GM21390 (cell line): ENCODE results near the gene TMC4.
A peak's percentile ranks its signal among the peaks of the same experiment; 100 is the strongest.

ENCODE experiments used
- ATAC-seq: cut with Tn5 transposase; IDR thresholded peaks from one replicate; pipeline ENCODE4 v1.9.1; 2021; ENCODE audit not compliant: unreplicated experiment

Gene TMC4

DNA sequence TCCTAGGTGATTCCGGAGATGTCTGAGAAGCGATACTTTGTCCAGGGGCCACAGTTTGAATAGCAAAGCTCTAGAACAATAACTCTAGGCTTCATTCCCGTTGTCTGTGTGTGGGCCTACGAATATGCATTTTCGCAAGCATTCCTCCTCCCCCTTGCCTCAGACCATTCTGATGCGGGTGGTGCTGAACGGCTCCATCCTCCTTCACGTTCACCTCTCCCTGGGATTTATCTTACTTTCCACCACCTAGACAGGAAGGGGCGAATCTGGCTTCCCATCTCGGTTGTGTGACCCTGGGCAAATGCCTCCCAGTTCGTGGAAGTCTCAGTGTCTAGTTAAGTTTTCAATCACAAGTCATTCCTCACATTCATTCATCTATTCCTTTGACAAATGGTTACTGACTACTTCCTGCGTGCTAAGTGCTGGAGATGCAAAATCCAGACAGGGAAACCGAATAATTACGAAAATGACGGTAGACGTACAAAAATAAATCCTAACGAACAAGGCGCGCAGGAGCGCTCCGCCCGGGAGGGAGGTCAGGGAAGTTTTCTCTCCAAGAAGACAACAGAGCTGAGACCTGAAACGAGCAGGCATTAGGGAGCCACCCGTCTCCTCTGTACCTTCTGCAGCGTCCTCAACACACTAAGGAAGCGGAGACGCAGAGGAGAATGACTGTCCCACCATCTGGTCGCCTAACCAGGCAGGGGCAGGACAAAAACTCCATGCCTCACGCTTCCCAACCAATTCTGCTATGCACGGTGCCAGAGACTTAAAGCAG, 36.7 kb downstream of the TMC4 start:
- peak; percentile 0 for ATAC-seq

DNA sequence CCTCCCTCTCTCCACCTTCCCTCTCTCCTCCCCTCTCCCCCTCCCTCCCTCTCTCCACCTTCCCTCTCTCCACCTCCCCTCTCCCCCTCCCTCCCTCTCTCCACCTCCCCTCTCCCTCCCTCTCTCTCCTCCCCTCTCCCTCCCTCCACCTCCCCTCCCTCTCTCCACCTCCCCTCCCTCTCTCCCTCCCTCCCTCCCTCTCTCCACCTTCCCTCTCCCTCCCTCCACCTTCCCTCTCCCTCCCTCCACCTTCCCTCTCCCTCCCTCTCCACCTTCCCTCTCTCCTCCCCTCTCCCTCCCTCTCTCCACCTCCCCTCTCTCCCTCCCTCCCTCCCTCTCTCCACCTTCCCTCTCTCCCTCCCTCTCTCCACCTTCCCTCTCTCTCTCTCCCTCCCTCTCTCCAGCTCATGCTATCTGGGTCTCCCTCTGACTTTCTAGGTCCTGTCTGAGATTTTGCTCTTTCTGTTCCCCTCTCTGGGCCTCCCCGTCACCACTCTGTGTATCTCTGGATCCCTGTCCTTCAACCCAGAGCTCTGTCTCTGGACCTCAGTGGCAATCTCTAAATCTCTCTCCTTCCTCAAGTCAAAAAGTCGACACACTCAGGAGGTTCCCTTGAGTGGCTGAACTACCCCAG, 38.9 kb downstream of the TMC4 start:
- no peak for ATAC-seq

DNA sequence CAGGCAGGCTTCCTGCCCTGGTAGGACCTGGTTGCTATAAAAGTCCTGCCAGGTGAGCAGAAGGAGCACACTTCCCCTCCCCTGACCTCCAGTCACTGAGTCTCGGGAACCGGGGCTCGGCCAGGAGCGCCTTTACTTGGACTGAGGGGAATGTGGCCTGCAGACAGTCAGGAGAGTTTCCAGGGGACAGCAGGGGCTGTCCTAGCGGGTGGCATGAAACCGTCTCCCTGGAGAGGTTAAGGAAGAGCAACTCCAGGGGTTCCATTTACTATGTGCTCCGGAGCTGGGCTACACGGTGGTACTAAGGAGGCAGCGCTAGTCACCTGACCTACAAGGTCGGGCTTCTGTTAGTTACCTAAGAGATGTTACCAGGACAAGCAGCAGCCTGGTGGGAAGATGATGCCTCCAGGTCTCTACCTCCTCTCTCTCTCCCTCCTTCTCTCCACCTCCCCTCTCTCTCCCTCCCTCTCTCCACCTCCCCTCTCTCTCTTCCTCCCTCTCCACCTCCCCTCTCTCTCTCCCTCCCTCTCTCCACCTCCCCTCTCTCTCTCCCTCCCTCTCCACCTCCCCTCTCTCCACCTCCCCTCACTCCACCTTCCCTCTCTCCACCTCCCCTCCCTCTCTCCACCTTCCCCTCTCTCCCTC, 39.5 kb downstream of the TMC4 start:
- no peak for ATAC-seq

DNA sequence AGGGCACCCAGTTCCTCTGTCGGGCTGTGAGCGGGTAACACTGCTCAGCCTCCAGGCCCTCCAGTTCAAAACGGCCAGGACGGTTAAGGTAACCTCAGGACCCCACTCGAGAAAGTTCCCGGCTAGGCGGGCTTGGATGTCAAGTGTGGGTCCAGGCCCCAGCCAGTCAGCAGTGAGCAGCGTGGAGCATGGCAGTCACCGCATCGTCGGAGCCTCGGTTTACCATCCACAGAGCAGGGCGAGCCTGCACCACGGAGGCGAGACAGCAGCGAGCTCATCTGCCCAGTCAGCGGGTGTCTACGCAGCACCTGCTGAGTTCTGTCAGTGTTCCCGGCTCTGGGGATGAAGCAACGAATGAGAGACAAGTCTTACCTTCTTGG, 43.4 kb downstream of the TMC4 start:
- no peak for ATAC-seq

DNA sequence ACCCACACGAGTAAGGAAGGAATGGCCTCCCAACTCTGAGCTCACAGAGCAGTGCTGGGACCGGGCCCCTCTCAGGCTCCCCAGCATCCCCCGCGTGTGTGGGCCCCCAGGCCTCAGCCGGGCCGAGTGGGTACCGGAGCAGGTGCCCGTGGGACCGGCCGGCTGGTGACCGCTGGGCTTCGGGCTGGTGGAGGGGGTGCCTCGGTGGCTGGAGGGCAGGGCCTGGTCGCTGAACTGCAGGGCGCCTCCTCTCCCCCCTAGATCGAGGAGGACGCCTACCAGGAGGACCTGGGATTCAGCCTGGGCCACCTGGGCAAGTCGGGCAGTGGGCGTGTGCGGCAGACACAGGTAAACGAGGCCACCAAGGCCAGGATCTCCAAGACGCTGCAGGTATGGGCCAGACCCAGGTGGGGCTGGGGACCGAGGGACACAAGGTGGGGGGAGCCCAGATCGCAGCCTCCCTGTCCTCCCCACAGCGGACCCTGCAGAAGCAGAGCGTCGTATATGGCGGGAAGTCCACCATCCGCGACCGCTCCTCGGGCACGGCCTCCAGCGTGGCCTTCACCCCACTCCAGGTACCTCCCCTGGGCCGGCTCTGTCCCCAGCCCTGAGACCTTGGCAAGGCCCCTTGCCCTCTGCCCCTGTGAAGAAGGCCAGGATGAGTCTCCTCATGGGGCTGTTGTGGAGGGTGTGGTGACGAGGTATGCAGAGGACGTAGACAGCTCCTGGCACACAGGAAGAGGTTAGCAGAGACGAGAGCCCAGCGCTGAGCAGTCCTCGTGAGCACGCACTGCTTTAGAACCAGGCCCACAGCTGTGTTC, 44.0 kb downstream of the TMC4 start:
- ATAC-seq: no peak

DNA sequence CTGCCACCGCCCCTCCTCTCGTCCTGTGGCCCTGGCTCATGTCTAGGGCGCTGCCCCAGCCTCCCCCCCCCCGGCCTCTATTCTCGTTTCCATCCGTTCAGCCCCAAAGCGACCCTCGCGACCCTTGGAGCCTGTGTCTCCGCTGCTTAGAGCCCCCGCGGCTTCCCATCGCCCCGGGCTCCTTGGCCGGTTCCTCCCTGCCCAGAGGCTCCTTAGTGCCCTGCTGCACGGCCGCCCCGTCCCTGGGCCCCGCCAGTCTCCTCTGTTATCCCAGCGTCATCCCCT, 44.6 kb downstream of the TMC4 start:
- no peak for ATAC-seq

DNA sequence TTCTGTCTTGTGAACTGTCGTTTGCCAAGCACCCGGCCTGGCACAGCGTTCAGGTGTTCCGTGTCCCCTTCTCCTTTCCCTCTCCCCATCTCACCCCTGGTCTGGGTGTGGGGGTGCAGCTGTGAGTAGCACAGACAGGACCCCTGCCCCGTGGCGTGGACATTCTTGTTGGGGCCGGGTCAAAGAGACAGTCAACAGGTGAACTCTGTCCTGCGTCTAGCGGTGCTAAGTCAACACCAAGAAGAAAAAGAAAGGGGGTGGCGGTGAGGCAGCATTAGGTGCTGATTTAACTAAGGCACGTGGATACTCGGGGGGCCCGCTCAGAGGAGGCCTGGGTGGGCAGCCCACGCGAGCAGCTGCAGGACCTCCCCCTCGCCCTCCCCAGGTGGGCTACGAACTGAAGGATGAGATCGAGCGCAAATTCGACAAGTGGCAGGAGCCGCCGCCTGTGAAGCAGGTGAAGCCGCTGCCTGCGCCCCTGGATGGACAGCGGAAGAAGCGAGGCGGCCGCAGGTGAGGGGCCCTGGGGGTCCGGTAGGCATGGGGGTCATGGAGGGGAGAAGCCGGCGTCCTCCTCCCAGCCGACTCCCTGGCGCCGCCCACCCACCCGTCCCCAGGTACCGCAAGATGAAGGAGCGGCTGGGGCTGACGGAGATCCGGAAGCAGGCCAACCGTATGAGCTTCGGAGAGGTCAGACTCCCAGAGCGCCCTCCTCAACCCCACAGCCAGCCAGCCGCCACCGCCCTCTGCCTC, 45.1 kb downstream of the TMC4 start:
- ATAC-seq: no peak

DNA sequence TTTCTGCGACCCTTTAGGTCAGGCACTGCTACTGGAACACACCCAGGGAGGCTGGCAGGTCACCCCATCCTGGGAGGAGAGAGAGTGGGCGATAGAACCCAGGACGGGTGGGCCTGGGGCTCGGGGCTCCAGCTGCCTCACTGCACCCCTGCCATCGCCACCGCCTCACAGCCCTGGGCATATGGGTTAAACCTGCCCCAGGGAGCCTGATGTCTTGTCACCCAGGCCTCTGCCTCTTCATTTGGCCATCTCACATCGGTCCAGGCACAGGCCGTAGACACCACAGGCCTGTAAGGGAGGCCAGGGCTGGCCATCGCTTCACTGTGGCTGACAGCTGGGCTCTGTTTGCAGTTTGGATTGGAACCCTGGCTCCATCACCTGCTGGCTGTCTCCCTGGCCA, 47.2 kb downstream of the TMC4 start:
- no peak for ATAC-seq

DNA sequence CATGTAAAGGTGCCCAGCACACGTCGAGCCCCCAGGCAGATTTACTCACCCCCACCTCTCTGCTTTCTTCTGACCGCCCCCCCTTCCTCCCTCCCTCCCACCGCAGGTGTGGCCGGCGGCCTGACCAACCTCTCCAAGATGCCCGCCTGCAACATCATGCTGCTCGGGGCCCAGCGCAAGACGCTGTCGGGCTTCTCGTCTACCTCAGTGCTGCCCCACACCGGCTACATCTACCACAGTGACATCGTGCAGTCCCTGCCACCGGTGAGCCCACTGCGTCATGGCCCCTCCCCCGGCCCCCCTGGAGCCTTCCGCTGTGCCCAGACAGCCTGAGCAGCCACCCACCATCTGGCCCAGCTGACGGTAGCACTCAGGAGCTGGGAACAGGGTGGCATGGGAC, 48.6 kb downstream of the TMC4 start:
- ATAC-seq: no peak

DNA sequence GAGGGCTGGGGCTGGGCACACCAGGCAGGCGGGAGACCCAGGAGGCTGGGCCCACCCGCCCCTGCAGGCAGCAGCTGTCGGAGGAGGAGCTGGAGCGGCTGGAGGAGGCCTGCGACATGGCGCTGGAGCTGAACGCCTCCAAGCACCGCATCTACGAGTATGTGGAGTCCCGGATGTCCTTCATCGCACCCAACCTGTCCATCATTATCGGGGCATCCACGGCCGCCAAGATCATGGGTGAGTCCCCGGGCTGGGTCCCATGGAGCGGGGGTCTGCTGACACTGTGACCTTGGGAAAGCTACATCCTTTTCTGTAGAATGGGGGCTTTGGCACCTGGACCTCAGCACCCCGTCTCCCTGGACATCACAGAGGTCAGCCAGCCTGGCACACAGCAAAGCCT, 49.3 kb downstream of the TMC4 start:
- ATAC-seq: no peak

DNA sequence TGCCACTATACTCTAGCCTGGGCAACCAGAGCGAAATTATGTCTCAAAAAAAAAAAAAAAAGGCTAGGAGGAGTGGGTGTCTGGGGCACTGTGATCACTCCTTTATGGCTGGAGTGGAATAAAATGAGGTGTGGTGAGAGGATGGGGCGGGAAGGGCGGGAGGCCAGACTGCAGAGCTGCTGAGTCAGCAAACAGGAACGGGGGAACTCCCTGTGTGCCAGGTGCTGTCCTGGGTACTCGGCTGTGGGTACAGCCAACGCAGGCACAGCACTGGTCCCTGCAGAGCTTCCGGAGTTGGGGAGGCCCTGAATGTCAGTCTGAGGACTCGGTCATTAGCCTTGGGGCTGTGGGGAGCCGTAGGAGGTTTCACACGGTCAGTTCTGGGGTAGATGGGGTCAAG, 51.7 kb downstream of the TMC4 start:
- no peak for ATAC-seq

DNA sequence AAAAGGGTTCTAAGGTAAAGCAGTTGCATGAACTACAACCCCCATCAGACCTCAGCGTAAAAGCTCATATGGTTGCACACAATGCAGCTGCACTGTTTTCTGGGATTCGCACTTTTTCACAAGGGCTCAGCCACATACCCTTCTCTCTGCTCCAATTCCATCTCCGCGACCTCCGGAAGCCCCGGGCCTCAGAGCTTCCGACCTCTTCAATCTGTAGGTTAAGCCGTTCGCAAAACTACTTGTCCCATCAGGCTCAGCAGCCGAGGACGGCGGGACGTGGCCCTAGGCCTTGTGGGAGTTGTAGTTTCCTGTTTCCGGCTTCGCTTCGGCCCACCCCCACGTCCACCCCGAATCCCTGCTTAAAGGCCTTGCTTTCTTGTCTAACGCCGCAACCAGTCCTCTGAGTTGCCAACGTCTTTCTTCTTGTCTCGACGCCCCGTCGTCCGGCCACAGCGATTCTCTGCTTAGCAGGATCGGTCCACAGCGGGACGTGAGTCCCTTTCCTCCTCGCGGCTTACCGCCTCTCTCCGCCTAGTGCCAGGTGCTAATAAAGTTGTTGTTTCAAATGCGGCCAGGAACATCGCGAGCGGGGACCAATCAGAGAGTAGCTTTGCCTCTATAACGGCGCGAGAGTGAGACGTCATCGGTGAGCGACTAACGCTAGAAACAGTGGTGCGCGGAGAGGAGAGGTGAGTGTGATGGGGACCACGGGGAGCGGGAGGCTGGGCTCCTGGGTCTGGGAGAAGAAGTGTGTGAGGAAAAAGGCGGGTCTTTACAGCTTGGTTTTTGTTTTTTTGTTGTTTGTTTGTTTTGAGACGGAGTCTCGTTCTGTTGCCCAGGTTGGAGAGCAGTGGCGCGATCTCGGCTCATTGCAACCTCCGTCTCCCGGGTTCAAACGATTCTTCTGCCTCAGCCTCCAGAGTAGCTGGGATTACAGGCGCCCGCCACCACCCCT, 57.6 kb downstream of the TMC4 start, which contains the start of the genes PRPF31 and TFPT:
Gene PRPF31 (plus strand): TSS at position 646 of the 955 bp plus-strand sequence. CDS start 2,525 bp downstream, outside the sequence.
Gene TFPT (minus strand): TSS at position 549 of the 955 bp plus-strand sequence. CDS start 388 bp downstream, at position 161.
- peak; percentile 77 for ATAC-seq

DNA sequence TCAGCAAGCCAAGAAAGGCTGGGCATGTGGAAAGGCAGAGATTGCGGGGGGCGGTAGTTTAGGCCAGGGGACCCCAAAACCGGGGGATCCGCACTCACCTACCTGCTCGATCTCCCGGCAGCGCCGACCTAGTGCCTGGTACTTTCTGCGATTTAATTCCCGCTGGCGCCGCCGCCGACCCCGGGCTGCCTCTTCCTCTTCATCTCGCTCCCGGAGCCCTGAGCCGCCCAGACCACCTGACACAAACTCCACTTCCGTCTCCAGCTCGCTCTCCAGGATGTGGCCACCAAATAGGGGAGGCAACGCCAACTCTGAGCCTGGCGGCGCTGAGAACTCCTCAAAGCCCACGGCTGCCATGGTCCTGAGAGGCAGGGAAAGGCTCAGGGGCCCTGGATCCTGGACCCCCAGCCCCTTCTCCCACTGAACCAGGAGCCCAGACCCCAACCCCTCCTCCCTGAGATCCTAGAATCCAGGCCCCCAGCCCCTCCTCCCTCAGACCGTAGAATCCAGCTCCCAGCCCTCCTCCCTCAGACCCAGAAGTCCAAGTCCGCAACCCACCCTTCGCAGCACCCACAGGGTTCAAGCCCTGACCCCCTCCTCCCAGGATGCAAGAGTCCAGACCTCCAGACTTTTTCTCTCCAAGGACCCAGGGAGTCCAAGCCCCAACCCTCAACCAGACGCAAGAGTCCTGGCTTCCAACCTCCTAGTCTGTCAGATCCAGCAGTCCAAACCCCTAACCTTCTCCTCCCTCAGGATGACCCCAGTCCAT, 58.4 kb downstream of the TMC4 start:
- no peak for ATAC-seq
